Smooth muscle cell (in vitro differentiated cells): ENCODE results near the gene PRKCQ. TPM values are rescaled to one million over a fixed set of nuclear protein-coding genes. Genes with fewer than 3 reads are reported as not detected.
A peak's percentile ranks its signal among the peaks of the same experiment; 100 is the strongest.

Experiments
- DNase-seq: peaks from one replicate; lab custom pipeline; 2025; ENCODE audit not compliant: unreplicated experiment; lab: John Stamatoyannopoulos, UW
- H2AFZ ChIP-seq: fragments of 200-600 bp; sonication (generic); 2 replicates; pipeline ENCODE4 v1.6.0; 2016; ENCODE audit warnings: antibody characterized with exemption, low read depth, mild to moderate bottlenecking
- H3F3A ChIP-seq: fragments of 200-600 bp; sonication (generic); 2 replicates; pipeline ENCODE4 v1.6.0; 2017; ENCODE audit warnings: antibody characterized with exemption, low read depth
- H3K27ac ChIP-seq: fragments of 200-600 bp; sonication (generic); 2 replicates; pipeline ENCODE4 v1.5.1; 2016; ENCODE audit warnings: low read depth, mild to moderate bottlenecking
- H3K27me3 ChIP-seq: fragments of 200-600 bp; sonication (generic); 2 replicates; pipeline ENCODE4 v1.6.1; 2016; ENCODE audit warnings: low read depth, mild to moderate bottlenecking
- H3K36me3 ChIP-seq: fragments of 200-600 bp; sonication (generic); 2 replicates; pipeline ENCODE4 v1.5.1; 2016; ENCODE audit warnings: low read depth
- H3K4me1 ChIP-seq: fragments of 200-600 bp; sonication (generic); 2 replicates; pipeline ENCODE4 v1.5.1; 2016; ENCODE audit warnings: low read depth
- H3K4me2 ChIP-seq: fragments of 200-600 bp; sonication (generic); 2 replicates; pipeline ENCODE4 v1.6.0; 2016; ENCODE audit warnings: mild to moderate bottlenecking
- H3K4me3 ChIP-seq: fragments of 200-600 bp; sonication (generic); 2 replicates; pipeline ENCODE4 v1.5.1; 2016; ENCODE audit warnings: mild to moderate bottlenecking
- H3K79me2 ChIP-seq: fragments of 200-600 bp; sonication (generic); 2 replicates; pipeline ENCODE4 v1.6.0; 2016; ENCODE audit warnings: low read depth, mild to moderate bottlenecking
- H3K9ac ChIP-seq: fragments of 200-600 bp; sonication (generic); 2 replicates; pipeline ENCODE4 v1.6.0; 2016; ENCODE audit warnings: low read depth
- H3K9me3 ChIP-seq: fragments of 200-600 bp; sonication (generic); replicated peaks from 2 replicates; pipeline ENCODE4 v1.5.1; 2016; ENCODE audit warnings: low read depth
- H4K20me1 ChIP-seq: fragments of 200-600 bp; sonication (generic); 2 replicates; pipeline ENCODE4 v1.6.0; 2016; ENCODE audit warnings: low read depth
- CTCF ChIP-seq: fragments of 200-600 bp; sonication (generic); IDR thresholded peaks from 2 replicates; pipeline ENCODE4 v1.5.1; 2017; ENCODE audit warnings: borderline replicate concordance, mild to moderate bottlenecking, antibody characterized with exemption; ENCODE audit not compliant: insufficient read depth, poor library complexity, severe bottlenecking
- WGBS: methylation state at CpG from one replicate; pipeline ENCODE4 v1.1.7; 2016; ENCODE audit warnings: low lambda C conversion rate; 5-methylcytosine and 5-hydroxymethylcytosine counted together
- polyA plus RNA-seq: library from polyadenylated mRNA; unstranded; fragments of >200 nt; fragmentation: Nextera tagmentation; extraction: Ambion mirVana; gene quantifications from 2 replicates; pipeline ENCODE4 v1.2.1, GENCODE V29; 2016
- total RNA-seq: library from RNA; depleted of rRNA; stranded (reverse); fragments of >200 nt; gene quantifications from 2 replicates; pipeline ENCODE4 v1.2.3, GENCODE V29; 2014

The PRKCQ gene
- total RNA-seq (0.09 and 0.27 TPM in 2 replicates), polyA plus RNA-seq (0.38 and 0.56 TPM in 2 replicates)

GRCh38 chr10:6579904-6580278 lies at the start of gene PRKCQ:
Gene PRKCQ (minus strand): TSS chr10:6580276. CDS start chr10:6515135, 65,141 bp downstream.
- DNase-seq: peak; percentile 53
- peak within 1 kb of the TSS; percentile 89 for H2AFZ ChIP-seq
- peak; percentile 3 for TF ChIP-seq CTCF
- peak within 1 kb of the TSS; percentile 85 for H3K4me3 ChIP-seq
- WGBS: 2% methylated on average over 34 of the region's 41 CpGs
- no peaks in the 10 kb centered on the region for H3K36me3 ChIP-seq
- H3K79me2 ChIP-seq: no peaks in the 10 kb centered on the region
- H3K27me3 ChIP-seq: peaks cover 34% of the 10 kb centered on the region
- no peaks in the 10 kb centered on the region for H3K9me3 ChIP-seq
- peak within 1 kb of the TSS; percentile 50 for H3K9ac ChIP-seq
- H4K20me1 ChIP-seq: no peaks in the 10 kb centered on the region
- H3K27ac ChIP-seq: no peak within 1 kb of the TSS
- H3F3A ChIP-seq: no peaks in the 10 kb centered on the region
- H3K4me1 ChIP-seq: peaks cover 6% of the 10 kb centered on the region
- H3K4me2 ChIP-seq: peak within 1 kb of the TSS; percentile 97

GRCh38 chr10:6625428-6625827 lies 45.4 kb upstream of the PRKCQ start:
- Histone ChIP-seq H3K27me3 (no peaks in the 10 kb centered on the region), H3K27ac (no peak overlapping the region), H3K79me2 (no peaks in the 10 kb centered on the region), H3K9ac (no peak overlapping the region), H3K36me3 (no peaks in the 10 kb centered on the region), H3K4me1 (peaks cover 3% of the 10 kb centered on the region), H4K20me1 (no peaks in the 10 kb centered on the region), H2AFZ (no peak overlapping the region), H3K9me3 (no peaks in the 10 kb centered on the region), H3K4me2 (no peak overlapping the region), H3F3A (no peaks in the 10 kb centered on the region), H3K4me3 (no peak overlapping the region)
- no peak for TF ChIP-seq CTCF
- WGBS: 80% methylated on average over 4 of the region's 4 CpGs
- DNase-seq: no peak

DNA sequence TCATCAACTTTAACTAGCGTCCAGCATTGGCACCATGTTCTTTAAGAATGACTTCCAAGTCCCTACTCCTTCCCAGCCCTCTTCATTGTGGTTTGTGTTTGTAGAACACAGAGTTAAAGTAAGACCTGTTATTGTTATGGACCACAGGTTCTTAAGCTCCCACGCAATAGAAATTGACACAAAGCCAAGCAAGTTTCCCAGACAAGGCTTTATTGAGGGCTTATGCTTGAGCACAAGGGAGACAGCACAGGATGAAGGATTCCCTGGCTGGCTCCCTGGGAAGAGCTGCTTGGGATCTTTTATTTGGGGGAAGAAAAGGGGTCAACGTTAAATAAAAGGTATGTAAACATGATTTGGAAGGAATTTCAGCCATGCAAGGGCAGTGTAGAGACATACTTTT lies 44.3 kb upstream of the PRKCQ start:
- no peak overlapping the region for H3K4me2 ChIP-seq
- H3K4me3 ChIP-seq: no peak overlapping the region
- H2AFZ ChIP-seq: no peak overlapping the region
- H3K36me3 ChIP-seq: no peaks in the 10 kb centered on the region
- no peak overlapping the region for H3K27ac ChIP-seq
- no peaks in the 10 kb centered on the region for H3F3A ChIP-seq
- no peaks in the 10 kb centered on the region for H4K20me1 ChIP-seq
- H3K4me1 ChIP-seq: peaks cover 3% of the 10 kb centered on the region
- 53% methylated on average over 3 of the region's 3 CpGs for WGBS
- no peak overlapping the region for H3K9ac ChIP-seq
- DNase-seq: no peak
- H3K9me3 ChIP-seq: no peaks in the 10 kb centered on the region
- H3K79me2 ChIP-seq: no peaks in the 10 kb centered on the region
- H3K27me3 ChIP-seq: no peaks in the 10 kb centered on the region
- TF ChIP-seq CTCF: no peak

DNA sequence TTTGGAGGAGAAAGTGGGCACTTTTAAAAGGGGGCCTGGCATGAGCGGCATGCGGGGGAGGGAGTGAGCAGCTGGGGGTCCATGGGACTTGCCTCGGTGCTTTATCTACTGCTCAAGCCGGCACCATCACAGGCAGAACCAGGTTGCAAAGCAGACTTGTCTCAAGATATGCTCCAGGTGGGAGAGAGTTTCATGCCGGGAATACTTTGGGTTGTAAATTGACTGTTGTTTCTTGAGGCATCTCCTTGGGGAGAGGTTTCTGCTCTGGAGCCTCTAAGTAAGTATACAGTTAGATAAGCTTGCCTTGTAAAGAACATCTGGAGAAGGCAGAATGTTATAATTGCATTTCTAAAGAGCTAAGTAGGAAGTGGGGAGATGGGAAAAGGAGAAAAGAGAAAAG lies 42.8 kb upstream of the PRKCQ start:
- no peak overlapping the region for H3K27ac ChIP-seq
- DNase-seq: no peak
- no peaks in the 10 kb centered on the region for H3F3A ChIP-seq
- H2AFZ ChIP-seq: no peak overlapping the region
- no peaks in the 10 kb centered on the region for H3K27me3 ChIP-seq
- H3K4me3 ChIP-seq: no peak overlapping the region
- H3K9me3 ChIP-seq: no peaks in the 10 kb centered on the region
- peaks cover 3% of the 10 kb centered on the region for H3K4me1 ChIP-seq
- H3K36me3 ChIP-seq: no peaks in the 10 kb centered on the region
- H3K4me2 ChIP-seq: no peak overlapping the region
- no peak overlapping the region for H3K9ac ChIP-seq
- no peaks in the 10 kb centered on the region for H4K20me1 ChIP-seq
- WGBS: 51% methylated on average over 5 of the region's 5 CpGs
- no peak for TF ChIP-seq CTCF
- H3K79me2 ChIP-seq: no peaks in the 10 kb centered on the region
